Large intestine (tissue), 3 donors: ENCODE measurements around the gene SEMA4D. TPM values are rescaled to one million over a fixed set of nuclear protein-coding genes. Genes with fewer than 3 reads are reported as not detected.

Experiments
- DNase-seq, 2 donors: peaks; one replicate each; pipeline versions ENCODE4 v3.0.0 to v3.0.0-alpha.2; 2013
- H3K27ac ChIP-seq: one replicate; pipeline ENCODE4 v1.5.1; 2013; ENCODE audit warnings: low read length
- H3K27me3 ChIP-seq: 2 replicates; pipeline ENCODE4 v1.6.1; 2013; ENCODE audit warnings: low read length; ENCODE audit not compliant: control insufficient read depth, insufficient read depth
- H3K36me3 ChIP-seq: 2 replicates; pipeline ENCODE4 v1.6.1; 2013; ENCODE audit warnings: low read length; ENCODE audit not compliant: control insufficient read depth, insufficient read depth
- H3K4me1 ChIP-seq: one replicate; pipeline ENCODE4 v1.6.1; 2013; ENCODE audit warnings: low read length; ENCODE audit not compliant: control insufficient read depth, insufficient read depth
- H3K4me3 ChIP-seq: one replicate; pipeline ENCODE4 v1.5.1; 2013; ENCODE audit warnings: low read length
- H3K9me3 ChIP-seq: one replicate; pipeline ENCODE4 v1.6.1; 2013; ENCODE audit warnings: mild to moderate bottlenecking, low read depth, low read length, moderate library complexity; ENCODE audit not compliant: control insufficient read depth
- WGBS: methylation state at CpG from one replicate; pipeline ENCODE4 v1.1.5; 2013; ENCODE audit warnings: low lambda C conversion rate; ENCODE audit not compliant: insufficient coverage; 5-methylcytosine and 5-hydroxymethylcytosine counted together
- polyA plus RNA-seq: library from polyadenylated mRNA; unstranded; fragments of 120-200 nt; gene quantifications from one replicate; pipeline ENCODE4 v1.2.1, GENCODE V29; 2013

SEMA4D gene
- polyA plus RNA-seq, 1 donor, result 32.8 TPM

DNA sequence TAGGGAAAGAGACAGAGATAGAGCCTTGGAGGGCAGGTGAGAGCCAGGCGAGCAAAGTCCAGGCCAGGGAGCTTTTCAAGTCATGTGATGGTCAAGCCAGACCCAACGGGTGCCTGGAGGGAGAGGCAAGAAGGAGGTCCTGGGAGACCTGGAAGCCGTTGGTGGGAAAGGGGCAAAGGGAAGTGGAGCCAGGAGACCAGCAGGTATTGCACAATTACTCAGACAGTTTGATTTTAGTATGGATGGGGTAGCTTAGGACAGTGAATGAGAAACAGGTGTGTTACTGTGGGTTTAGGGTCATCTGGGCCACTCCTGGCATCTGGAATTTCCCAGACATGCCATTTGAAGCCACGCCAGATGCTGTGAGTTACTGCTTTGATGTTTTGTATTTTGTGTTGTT is 174.5 kb downstream of the SEMA4D start:
- Histone ChIP-seq H3K27me3 (no peaks in the 10 kb centered on the region), H3K36me3 (peaks cover 21% of the 10 kb centered on the region), H3K9me3 (no peaks in the 10 kb centered on the region), H3K4me3 (no peak overlapping the region), H3K4me1 (peaks cover 21% of the 10 kb centered on the region), H3K27ac (peak overlapping the region; percentile 6)
- peak; percentile 37 to 59 for DNase-seq
- no CpG with 5 or more reads among the region's 4 CpGs for WGBS

DNA sequence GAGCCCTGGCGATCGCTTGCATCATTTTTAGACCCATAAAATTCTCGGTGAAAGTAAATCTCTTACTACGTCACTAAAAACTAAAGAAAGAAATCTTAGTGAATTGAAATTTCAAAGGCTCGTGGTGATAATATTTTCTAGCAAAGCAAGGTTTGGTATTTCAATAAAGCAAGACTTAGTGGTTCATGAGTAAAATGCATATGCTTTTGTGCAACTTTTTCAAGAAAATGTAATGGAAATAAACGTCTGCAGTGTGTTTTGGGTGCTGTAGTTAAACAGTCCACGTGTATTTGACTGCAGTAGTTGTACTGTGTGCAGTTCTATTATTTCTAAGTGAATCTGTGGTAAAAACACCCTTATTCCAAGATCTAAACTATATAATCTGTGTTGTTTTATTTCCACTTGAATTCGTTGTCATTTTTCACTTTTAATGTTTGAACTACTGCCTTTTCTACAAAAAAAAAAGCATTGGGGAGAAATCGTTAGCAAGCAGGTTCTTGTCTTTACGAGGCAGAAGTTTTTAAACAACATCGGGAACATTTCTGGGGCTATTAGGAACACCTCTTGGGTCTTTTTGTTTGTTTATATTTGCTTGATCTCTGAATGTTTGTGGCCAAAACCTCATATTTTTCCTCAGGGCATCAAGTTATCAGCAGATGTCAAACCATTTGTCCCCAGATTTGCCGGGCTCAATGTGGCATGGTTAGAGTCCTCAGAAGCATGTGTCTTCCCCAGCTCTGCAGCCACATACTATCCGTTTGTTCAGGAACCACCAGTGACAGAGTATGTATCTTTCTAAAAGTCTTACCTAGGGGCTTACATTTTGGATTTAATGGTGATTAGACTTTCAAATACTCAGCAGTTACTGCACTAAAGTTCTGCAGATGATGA is 178.7 kb downstream of the SEMA4D start:
- 0% methylated on average over 4 of the region's 13 CpGs for WGBS
- H3K27me3 ChIP-seq, result no peaks in the 10 kb centered on the region
- H3K36me3 ChIP-seq, result peaks cover 9% of the 10 kb centered on the region
- H3K4me1 ChIP-seq, result peaks cover 28% of the 10 kb centered on the region
- peak overlapping the region; percentile 98 for H3K27ac ChIP-seq
- H3K4me3 ChIP-seq, result peak overlapping the region; percentile 57
- H3K9me3 ChIP-seq, result no peaks in the 10 kb centered on the region
- DNase-seq, result peak in 1 of 2 donors; percentile 38

DNA sequence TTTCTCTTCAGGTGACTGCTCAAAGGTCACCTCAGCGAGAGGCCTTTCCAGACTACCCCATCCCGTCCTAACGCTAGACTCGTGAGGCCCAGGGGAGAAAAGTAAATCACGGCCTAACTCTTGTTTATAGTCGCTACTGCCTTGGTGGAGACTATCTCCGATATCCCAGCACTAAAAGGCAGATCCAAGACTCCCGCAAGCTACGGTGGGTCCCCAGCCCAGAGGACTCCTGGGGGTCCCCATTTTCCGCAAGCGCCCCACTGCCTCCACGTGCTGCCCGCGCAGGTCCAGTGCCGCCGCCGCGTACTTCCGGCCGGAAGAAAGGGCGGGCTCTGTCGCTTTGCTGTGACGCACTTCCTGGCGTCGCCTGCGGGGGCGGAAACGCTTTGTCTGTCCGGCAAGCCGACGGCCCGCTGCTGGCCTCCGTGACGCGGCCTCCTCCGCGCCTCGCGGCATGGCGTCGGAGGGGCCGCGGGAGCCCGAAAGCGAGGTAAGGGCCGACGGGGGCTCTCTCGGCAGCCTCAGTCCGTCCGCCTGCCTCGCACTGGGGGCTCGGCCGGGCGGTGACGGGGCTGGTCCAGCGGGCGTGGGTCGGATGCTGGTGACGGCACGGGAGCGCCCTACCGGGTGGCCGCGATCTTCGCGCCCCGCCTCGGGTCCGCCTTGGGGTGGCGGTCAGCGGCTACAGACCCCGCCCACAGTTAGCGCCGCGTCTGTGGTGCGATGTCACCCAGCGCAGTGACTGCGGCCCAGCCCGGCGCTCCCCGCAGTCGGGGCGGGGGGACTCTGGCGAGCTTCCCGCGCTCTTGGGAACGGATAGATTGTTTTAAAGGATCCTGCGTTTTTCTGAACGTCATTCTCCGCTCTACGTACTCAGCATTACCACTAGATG is 179.5 kb downstream of the SEMA4D start, which contains the start of gene SECISBP2:
SECISBP2 (plus strand) TSS at position 378 of the 892 bp plus-strand sequence; CDS start at position 455, 77 bp downstream.
- no peaks in the 10 kb centered on the region for H3K9me3 ChIP-seq
- peak within 1 kb of the TSS; percentile 57 for H3K4me3 ChIP-seq
- peaks cover 21% of the 10 kb centered on the region for H3K4me1 ChIP-seq
- peak; percentile 96 to 98 for DNase-seq
- no CpG with 5 or more reads among the region's 91 CpGs for WGBS
- no peaks in the 10 kb centered on the region for H3K27me3 ChIP-seq
- H3K27ac ChIP-seq, result peak within 1 kb of the TSS; percentile 98
- peaks cover 9% of the 10 kb centered on the region for H3K36me3 ChIP-seq

DNA sequence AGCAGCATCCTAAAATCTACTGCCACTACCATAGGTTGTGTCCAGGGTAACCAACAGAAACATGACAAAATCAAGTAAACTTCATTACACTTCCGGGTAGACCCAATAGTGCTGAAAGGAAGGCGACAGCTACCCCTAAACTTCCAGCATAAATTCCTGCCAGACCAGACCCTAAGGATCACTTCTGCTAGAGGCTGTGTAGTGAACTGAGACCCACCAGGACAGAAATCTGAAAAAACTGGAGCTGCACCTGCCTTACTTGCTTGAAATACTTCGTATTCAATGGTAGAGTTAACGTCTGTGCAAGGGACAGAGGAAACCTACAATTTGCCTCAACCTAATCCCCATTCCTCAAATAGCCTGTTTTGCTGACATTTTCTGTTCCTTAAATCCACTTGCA is 180.6 kb downstream of the SEMA4D start:
- Histone ChIP-seq H3K4me1 (peaks cover 21% of the 10 kb centered on the region), H3K4me3 (no peak overlapping the region), H3K27ac (peak overlapping the region; percentile 98), H3K9me3 (no peaks in the 10 kb centered on the region), H3K36me3 (peaks cover 9% of the 10 kb centered on the region), H3K27me3 (no peaks in the 10 kb centered on the region)
- no peak for DNase-seq
- WGBS, result no CpG with 5 or more reads among the region's 4 CpGs

DNA sequence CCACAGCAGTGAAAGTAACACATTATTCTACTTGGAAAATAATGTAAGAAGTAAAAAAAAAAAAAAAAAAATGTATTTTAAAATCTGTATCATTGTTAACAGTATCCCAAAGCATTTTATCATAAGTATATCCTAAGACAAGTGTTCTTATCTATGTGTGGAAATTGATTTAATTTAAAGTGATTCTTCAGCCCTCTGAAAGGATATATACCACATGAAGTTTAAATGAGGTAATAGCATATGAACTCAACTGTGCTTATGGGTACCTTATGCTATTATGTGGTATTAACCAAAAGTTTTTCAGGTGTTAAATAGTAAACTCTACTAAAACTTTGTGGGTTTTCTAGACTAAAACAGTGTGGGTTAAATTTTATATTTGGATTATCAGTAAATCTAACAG is 182.4 kb downstream of the SEMA4D start:
- no peak overlapping the region for H3K4me3 ChIP-seq
- no peak for DNase-seq
- H3K9me3 ChIP-seq, result no peaks in the 10 kb centered on the region
- peaks cover 6% of the 10 kb centered on the region for H3K36me3 ChIP-seq
- no peaks in the 10 kb centered on the region for H3K27me3 ChIP-seq
- H3K4me1 ChIP-seq, result peaks cover 21% of the 10 kb centered on the region
- H3K27ac ChIP-seq, result no peak overlapping the region

DNA sequence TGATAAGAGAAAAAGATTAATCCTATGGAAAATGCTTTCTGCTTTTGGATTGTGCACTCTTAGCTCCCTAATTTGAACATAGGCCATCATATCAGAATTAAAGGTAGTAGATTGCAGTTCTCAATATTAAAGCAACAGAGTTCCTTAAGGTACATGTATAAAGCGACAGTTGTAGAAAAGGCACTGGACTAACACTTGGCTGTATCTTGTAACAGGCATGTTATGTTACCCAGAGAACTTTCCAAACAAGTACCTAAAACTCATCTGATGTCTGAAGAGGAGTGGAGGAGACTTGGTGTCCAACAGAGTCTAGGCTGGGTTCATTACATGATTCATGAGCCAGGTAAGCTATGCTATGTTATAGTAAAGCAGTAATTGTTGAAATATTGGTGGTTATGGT is 183.0 kb downstream of the SEMA4D start:
- no CpG with 5 or more reads among the region's 1 CpG for WGBS
- H3K4me3 ChIP-seq, result no peak overlapping the region

DNA sequence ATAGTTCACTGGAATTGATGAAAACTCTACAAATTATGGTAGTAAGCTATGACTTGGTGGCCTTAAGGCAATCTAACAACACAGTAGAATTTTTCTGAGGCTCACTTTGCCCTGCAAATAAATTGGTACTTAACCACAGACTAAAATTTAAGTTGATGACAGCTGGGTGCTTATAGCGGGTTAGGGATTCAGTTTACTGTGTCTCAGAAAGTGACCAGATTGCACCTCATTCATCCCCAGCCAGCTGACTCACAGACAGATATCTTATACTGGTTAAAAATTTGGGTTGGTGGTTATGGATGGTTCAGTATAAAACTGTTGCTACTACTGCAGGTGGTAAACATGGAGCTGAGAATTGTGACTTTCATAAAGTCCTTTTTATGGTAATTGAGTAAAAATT is 184.1 kb downstream of the SEMA4D start:
- Histone ChIP-seq H3K9me3 (no peaks in the 10 kb centered on the region), H3K36me3 (peaks cover 6% of the 10 kb centered on the region), H3K4me3 (no peak overlapping the region), H3K27ac (no peak overlapping the region), H3K27me3 (no peaks in the 10 kb centered on the region), H3K4me1 (peaks cover 15% of the 10 kb centered on the region)
- WGBS, result no CpG with 5 or more reads among the region's 1 CpG
- DNase-seq, result no peak

More for the DNA sequence above, 183.0 kb downstream of the SEMA4D start:
- no peak overlapping the region for H3K27ac ChIP-seq
- DNase-seq, result no peak
- no peaks in the 10 kb centered on the region for H3K9me3 ChIP-seq
- H3K27me3 ChIP-seq, result no peaks in the 10 kb centered on the region
- peaks cover 17% of the 10 kb centered on the region for H3K4me1 ChIP-seq
- peaks cover 6% of the 10 kb centered on the region for H3K36me3 ChIP-seq

DNA sequence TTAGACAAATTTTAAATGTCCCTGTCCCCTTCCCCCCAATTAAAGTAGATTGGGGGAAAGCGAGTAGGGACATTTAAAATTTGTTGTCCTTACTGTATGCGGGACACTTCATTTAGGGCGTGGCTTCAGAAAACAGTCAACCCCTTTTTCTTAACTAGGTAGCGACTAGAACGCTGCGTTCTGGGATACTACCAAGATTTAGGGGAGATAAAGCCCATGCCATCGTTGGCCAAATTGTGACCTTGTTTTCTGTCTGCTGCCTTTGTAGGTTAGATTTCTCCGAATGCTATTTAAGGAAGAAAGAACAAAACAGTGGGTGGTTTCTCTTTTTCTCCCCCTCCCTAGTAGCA is 185.7 kb downstream of the SEMA4D start:
- no peaks in the 10 kb centered on the region for H3K9me3 ChIP-seq
- no CpG with 5 or more reads among the region's 8 CpGs for WGBS
- peak overlapping the region; percentile 49 for H3K27ac ChIP-seq
- DNase-seq, result peak in 1 of 2 donors; percentile 62
- H3K27me3 ChIP-seq, result no peaks in the 10 kb centered on the region
- H3K4me3 ChIP-seq, result peak overlapping the region; percentile 83
- peaks cover 5% of the 10 kb centered on the region for H3K36me3 ChIP-seq
- H3K4me1 ChIP-seq, result peaks cover 10% of the 10 kb centered on the region

DNA sequence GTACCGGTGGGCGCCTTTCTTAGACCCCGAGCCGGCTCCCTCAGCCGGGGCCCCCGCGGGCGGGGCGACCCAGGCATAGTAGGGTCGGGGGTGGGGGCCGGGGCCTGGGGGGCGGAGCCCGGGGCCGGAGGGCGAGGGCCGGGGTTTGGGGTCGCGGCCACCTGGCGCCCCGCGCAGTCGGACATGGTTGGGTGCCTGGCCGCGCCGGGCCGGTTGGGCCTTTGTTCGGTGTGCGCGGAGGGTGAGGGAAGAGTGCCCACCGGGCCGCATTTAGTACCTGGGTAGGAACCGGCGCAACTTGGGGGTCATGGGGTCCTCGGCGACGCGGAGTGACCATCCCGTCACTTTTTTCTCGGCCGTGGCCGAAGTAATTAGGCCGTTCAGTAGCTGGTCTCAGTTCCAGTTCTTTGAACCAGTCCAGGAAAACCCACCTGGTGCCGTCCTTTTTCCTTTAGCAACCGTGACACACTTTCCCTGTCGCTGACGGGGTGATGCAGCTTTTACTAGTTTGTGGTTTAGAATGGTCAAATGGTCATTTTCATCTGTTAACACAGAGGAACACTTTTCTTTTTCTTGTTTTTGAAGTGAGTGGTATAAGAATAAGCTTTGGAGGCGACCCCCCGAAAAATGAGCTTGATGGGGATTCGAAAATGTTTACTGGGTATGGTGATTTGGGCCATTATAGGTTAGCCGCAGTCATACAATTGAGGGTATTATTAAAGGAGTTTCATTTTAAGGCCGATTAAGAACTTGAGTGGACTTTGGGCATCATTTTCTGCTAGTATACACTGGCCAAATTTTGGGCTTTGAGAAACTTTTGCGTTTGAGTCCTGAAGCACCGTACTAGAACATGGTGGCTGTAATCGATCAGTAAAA is 186.3 kb downstream of the SEMA4D start:
- H3K4me1 ChIP-seq, result peaks cover 8% of the 10 kb centered on the region
- H3K36me3 ChIP-seq, result no peaks in the 10 kb centered on the region
- H3K27ac ChIP-seq, result peak overlapping the region; percentile 49
- no CpG with 5 or more reads among the region's 54 CpGs for WGBS
- H3K9me3 ChIP-seq, result no peaks in the 10 kb centered on the region
- peak overlapping the region; percentile 83 for H3K4me3 ChIP-seq
- H3K27me3 ChIP-seq, result no peaks in the 10 kb centered on the region
- DNase-seq, result peak in 1 of 2 donors; percentile 40
